Bronchial epithelial cell (primary cell): ENCODE measurements around the gene GRK6. TPM values are rescaled to one million over a fixed set of nuclear protein-coding genes. Genes with fewer than 3 reads are reported as not detected.

ENCODE experiments used
- DNase-seq: peaks from one replicate; pipeline ENCODE4 v3.0.0-alpha.2; 2010; ENCODE audit warnings: low read depth
- FAIRE-seq: peaks from 2 replicates; lab custom pipeline; 2011; peaks lifted over from hg19 to GRCh38; lab: Jason Lieb, UNC
- H3K27me3 ChIP-seq: 2 replicates; pipeline ENCODE4 v1.5.1; 2011; ENCODE audit warnings: low read length; ENCODE audit not compliant: control insufficient read depth, insufficient read depth
- H3K36me3 ChIP-seq: 2 replicates; pipeline ENCODE4 v1.5.1; 2011; ENCODE audit warnings: low read length; ENCODE audit not compliant: control insufficient read depth, insufficient read depth
- H3K4me3 ChIP-seq: 2 replicates; pipeline ENCODE4 v1.5.1; 2011; ENCODE audit warnings: mild to moderate bottlenecking, low read depth, low read length, control low read depth
- CTCF ChIP-seq: IDR thresholded peaks from 2 replicates; pipeline ENCODE4 v1.5.1; 2011; ENCODE audit warnings: mild to moderate bottlenecking, moderate library complexity, low read length, control low read depth, inconsistent platforms; ENCODE audit not compliant: insufficient read depth, severe bottlenecking
- total RNA-seq: library from RNA; depleted of rRNA; stranded (reverse); fragments of >200 nt; gene quantifications from 2 replicates; pipeline ENCODE4 v1.2.1, GENCODE V29; 2014

GRK6 gene
- total RNA-seq, 1 donor from 2014 or later, result 22.9 TPM

GRCh38 chr5:177403102-177403791 is 23.2 kb upstream of the GRK6 start:
- Histone ChIP-seq H3K4me3 (peak overlapping the region; percentile 55), H3K36me3 (no peaks in the 10 kb centered on the region), H3K27me3 (peaks cover 7% of the 10 kb centered on the region)
- no peak for TF ChIP-seq CTCF
- DNase-seq (peak; percentile 31), FAIRE-seq (no peak)

DNA sequence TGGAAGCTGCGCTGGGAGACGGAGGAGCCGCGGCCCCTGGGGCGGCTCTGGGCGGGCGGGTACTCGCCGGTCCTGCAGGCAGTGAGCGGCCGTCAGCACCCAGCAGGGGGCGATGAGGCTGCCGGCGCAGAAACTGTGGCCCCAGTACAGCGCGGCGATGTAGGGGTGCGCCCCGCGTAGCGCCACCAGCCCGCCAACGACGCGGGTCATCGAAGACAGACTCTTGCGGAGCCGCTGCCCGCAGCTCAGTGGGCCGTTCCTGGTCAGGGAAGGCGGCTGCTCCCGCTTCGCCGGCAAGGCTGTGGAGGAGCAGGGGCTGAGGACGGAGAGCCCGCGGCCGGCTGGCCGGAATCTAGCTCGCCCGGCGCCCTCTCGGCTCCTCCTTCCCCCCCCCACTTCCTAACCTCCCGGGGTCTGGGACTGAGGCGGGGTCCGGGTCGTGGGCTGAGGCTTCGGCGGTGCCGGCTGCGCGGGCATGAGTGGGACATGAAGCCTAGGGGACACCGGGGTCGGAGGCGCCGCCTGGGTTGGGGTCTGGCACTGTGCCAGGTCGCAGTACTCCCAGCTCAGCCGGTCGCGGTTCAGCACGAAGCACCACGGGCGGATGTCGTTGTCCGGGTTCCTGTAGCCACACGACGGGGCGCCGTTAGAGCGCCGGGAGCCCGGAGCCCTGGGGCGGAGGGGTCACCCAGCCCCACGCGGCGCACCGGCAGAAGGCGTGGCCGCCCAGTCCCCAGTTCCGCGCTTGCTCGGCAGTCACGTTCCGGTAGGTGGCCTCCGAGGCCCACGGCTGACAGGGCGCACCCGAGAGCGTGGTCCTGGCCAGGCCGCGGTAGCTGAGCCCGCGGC is 22.5 kb upstream of the GRK6 start:
- Histone ChIP-seq H3K4me3 (peak overlapping the region; percentile 55), H3K27me3 (peaks cover 7% of the 10 kb centered on the region), H3K36me3 (no peaks in the 10 kb centered on the region)
- FAIRE-seq (no peak), DNase-seq (peak; percentile 56)
- peak; percentile 86 for TF ChIP-seq CTCF

DNA sequence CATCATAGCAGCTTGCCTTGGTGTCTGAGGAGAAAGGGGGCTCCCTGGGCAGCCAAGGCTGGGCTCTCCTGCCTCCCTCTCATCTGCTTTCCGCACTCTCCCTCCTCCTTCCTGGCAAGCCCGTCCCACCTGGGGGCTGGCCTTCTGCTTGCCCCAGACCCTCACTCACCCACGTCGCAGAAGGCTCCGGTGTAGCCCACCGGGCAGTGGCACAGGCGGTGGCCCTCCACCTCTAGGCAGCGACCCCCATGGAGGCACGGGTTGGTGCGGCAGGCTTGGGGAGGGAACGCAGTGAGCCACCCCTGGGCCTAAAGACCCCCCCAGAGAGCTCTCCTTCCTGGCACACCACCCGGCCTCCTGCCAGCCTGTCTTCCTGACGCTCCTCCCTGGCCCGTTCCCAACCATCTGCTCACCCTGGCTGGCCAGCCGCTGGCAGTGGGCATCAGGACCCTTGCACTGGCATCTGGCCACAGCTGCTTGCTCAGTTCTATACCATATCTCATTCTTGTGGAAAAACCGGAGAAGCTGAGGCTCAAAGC is 21.8 kb upstream of the GRK6 start:
- H3K4me3 ChIP-seq, result peak overlapping the region; percentile 55
- H3K27me3 ChIP-seq, result peaks cover 7% of the 10 kb centered on the region
- H3K36me3 ChIP-seq, result no peaks in the 10 kb centered on the region
- FAIRE-seq, result no peak
- DNase-seq, result no peak
- TF ChIP-seq CTCF, result no peak

DNA sequence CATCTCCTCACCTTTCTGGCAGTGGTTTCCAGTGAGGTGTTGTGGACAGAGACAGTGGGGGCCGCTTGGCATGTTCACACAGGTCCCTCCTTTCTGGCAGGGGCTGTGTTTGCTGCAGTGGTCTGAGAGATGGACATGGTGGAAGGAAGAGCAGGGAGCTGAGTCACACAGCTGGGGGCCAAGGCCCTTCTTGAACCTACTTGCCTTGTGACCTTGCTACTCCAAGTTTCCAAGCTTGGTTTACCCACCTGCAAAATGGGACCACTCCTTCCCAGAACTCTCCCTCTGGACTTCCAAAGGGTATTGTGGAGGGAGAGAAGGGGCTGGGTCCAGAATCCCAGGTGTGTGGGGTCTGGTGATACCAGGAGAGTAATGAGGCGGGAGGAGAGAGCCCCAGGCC is 21.2 kb upstream of the GRK6 start:
- H3K4me3 ChIP-seq, result no peak overlapping the region
- H3K27me3 ChIP-seq, result peaks cover 4% of the 10 kb centered on the region
- H3K36me3 ChIP-seq, result no peaks in the 10 kb centered on the region
- TF ChIP-seq CTCF, result no peak
- DNase-seq (no peak), FAIRE-seq (no peak)

DNA sequence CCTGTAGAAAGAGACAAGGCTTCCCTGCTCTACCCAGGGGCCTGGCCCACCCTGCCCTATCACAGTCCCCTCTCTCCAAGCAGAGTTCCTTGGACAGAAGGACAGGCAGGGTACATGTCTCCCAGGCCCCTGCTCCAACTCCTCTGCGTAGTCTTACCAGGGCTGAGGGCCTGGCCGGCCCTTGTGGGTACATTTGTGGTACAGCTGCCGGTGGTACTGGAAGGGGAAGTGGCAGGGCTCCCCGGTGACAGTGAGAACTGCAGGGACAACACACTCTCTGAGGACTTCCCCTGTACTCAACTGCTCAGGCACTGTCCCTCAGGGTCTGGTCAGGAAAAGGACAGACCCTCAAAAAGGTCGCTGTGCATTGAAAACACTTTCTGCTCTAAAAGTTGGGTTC is 20.7 kb upstream of the GRK6 start:
- TF ChIP-seq CTCF, result no peak
- peaks cover 2% of the 10 kb centered on the region for H3K27me3 ChIP-seq
- DNase-seq (no peak), FAIRE-seq (no peak)
- no peak overlapping the region for H3K4me3 ChIP-seq
- H3K36me3 ChIP-seq, result no peaks in the 10 kb centered on the region
